Omental fat pad (tissue), 4 donors: ENCODE data around the gene DNAJA4. TPM values are rescaled to one million over a fixed set of nuclear protein-coding genes. Genes with fewer than 3 reads are reported as not detected.

Source experiments
- ATAC-seq: fragments of 150-250 bp; one replicate; pipeline ENCODE4 v1.9.1; 2016; ENCODE audit warnings: mild to moderate bottlenecking, moderate library complexity; ENCODE audit not compliant: low FRiP score
- DNase-seq: peaks from one replicate; pipeline ENCODE4 v3.0.0-alpha.2; 2019; ENCODE audit warnings: low spot score
- CTCF ChIP-seq, 3 donors: fragments of 450-650 bp; IDR thresholded peaks; one replicate each; pipeline ENCODE4 v1.5.1; 2016 to 2017; ENCODE audit warnings: antibody characterized with exemption in 3 of 3, mild to moderate bottlenecking in 3 of 3, moderate library complexity in 2 of 3
- total RNA-seq, 4 donors: library from RNA; depleted of rRNA; stranded (reverse); fragments of >200 nt; gene quantifications; one replicate each; pipeline ENCODE4 v1.1.0, GENCODE V29; 2016

The DNAJA4 gene
- total RNA-seq, 4 donors from 2014 or later: 19.0 to 88.6 (median 28.9) TPM

GRCh38 chr15:78265137-78265460, 737 bp downstream of the DNAJA4 start:
- ATAC-seq (no peak), DNase-seq (no peak)
- no peak for TF ChIP-seq CTCF (IDR thresholded peaks at IDR 0.05)

GRCh38 chr15:78265752-78266224, 1.4 kb downstream of the DNAJA4 start:
- ATAC-seq: no peak

GRCh38 chr15:78266229-78266628, 1.9 kb downstream of the DNAJA4 start:
- ATAC-seq: no peak
- DNase-seq: no peak
- TF ChIP-seq CTCF (IDR thresholded peaks at IDR 0.05): no peak

More at GRCh38 chr15:78265752-78266224, 1.4 kb downstream of the DNAJA4 start:
- no peak for DNase-seq
- no peak for TF ChIP-seq CTCF (IDR thresholded peaks at IDR 0.05)

- TF ChIP-seq CTCF (IDR thresholded peaks at IDR 0.05): no peak
- ATAC-seq (no peak), DNase-seq (no peak)
Measured at GRCh38 chr15:78266806-78267205, 2.4 kb downstream of the DNAJA4 start.

- no peak for DNase-seq
- ATAC-seq: no peak
- no peak for TF ChIP-seq CTCF (IDR thresholded peaks at IDR 0.05)
Measured at GRCh38 chr15:78272316-78272715, 8.0 kb downstream of the DNAJA4 start.

- DNase-seq (no peak), ATAC-seq (no peak)
- TF ChIP-seq CTCF (IDR thresholded peaks at IDR 0.05): no peak
Measured at GRCh38 chr15:78272776-78273175, 8.4 kb downstream of the DNAJA4 start.

- ATAC-seq (no peak), DNase-seq (no peak)
- no peak for TF ChIP-seq CTCF (IDR thresholded peaks at IDR 0.05)
Measured at GRCh38 chr15:78274994-78275393, 10.6 kb downstream of the DNAJA4 start.
